H54 (cell line): ENCODE results near the gene CYP2A6.
"Not testable (repeated sequence)": the region's sequence is repeated elsewhere in the genome, so short reads cannot be mapped to it uniquely, and the experiment has no call there.

Experiments used
- DNase-seq: peaks from one replicate; pipeline ENCODE4 v3.0.0; 2011; ENCODE audit warnings: low spot score, mixed read lengths; ENCODE audit not compliant: insufficient read length
- FAIRE-seq: peaks from 3 replicates; lab custom pipeline; 2011; peaks lifted over from hg19 to GRCh38; lab: Jason Lieb, UNC
- POLR2A ChIP-seq: IDR thresholded peaks from 2 replicates; pipeline ENCODE4 v1.6.1; 2011; ENCODE audit warnings: low read depth, mild to moderate bottlenecking, low read length

Gene CYP2A6, protein sequence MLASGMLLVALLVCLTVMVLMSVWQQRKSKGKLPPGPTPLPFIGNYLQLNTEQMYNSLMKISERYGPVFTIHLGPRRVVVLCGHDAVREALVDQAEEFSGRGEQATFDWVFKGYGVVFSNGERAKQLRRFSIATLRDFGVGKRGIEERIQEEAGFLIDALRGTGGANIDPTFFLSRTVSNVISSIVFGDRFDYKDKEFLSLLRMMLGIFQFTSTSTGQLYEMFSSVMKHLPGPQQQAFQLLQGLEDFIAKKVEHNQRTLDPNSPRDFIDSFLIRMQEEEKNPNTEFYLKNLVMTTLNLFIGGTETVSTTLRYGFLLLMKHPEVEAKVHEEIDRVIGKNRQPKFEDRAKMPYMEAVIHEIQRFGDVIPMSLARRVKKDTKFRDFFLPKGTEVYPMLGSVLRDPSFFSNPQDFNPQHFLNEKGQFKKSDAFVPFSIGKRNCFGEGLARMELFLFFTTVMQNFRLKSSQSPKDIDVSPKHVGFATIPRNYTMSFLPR

DNA sequence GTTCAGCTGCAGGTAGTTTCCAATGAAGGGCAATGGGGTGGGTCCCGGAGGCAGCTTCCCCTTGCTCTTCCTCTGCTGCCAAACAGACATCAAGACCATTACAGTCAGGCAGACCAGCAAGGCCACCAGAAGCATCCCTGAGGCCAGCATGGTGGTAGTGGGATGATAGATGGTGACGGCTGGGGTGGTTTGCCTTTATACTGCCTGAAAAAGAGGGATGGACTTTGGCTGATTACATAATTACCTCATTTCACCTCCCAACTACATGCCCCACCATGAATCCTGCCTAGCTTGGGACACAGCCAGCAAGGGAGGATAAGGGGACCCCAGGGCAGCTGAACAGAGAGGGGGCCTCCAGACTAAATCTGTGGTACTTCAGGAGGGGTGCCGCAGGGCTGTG is at the start of gene CYP2A6:
TSS of gene CYP2A6 (minus strand) at position 171 of the 400 bp plus-strand sequence. CDS start at position 150, 21 bp downstream.
- FAIRE-seq = not testable (repeated sequence)

DNA sequence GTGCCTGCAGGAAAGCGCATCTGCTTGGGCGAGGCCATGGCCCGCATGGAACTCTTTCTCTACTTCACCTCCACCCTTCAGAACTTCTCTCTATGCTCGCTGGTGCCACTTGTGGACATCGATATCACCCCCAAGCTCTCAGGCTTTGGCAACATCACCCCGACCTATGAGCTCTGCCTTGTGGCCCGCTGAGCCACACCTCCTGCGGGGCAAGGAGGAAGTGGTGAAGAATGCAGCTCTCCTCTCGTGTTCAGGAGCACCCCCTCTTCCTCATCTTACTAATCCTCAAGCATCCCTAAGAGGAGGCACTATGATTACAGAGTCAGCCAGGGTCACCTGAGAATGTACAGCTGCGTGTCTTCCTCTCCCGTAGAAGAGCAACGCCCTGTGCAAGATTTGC is 49.7 kb upstream of the CYP2A6 start:
- not testable (repeated sequence) for FAIRE-seq, DNase-seq

More for the DNA sequence above, at the start of gene CYP2A6:
- DNase-seq = not testable (repeated sequence)

DNA sequence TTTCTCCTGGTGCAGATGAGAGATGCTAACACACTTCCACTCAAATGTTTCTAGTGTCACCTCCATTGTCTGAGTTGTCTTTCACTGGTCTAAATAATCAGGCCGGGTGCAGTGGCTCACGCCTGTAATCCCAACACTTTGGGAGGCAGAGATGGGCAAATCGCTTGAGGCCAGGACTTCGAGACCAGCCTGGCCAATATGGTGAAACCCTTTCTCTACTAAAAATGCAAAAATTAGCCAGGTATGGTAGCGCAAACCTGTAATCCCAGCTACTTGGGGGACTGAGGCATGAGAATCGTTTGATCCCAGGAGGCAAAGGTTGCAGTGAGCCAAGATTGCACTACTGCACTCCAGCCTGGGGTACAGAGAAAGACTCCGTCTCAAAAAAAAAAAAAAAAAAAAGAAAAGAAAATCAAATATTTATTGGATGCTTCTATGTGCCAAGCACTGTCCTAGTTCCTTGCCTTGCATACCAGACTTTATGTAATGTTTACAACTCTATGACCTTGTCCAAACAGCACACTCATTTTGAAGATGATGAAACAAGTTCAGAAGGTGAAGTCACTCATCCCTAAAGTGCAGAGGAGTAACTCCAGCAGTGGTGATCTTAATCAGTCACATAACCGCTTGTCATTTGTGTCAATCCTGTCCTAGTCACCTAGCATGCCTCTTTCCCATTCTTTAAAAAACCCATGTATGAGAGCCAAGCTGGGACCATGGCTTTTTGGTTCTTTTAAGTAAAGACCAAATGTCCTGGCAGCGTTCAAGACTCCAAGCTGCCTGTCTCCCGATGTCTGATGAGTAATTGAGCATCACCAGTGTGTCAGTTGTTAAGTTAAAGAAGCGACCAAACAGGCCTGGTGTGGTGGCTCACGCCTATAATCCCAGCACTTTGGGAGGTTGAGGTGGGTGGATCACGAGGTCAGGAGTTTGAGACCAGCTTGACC is 46.9 kb upstream of the CYP2A6 start:
- not testable (repeated sequence) for DNase-seq, FAIRE-seq

DNA sequence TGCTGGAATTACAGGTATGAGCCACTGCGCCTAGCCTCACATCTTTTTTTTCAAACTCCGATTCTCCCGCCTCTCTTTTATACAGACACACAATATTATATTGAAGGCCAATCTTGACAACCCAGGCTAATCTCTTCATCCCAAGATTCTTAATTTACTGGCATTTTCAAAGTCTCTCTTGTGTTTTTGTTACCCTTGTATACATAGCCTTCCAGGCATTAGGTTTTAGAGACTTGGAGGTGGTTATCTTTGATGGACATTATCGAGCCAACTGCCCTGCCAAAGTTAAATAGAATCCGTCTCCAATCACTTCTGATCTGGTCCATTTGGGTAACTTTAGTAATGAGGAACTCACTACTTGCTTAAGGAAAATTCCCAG is 46.2 kb upstream of the CYP2A6 start:
- no peak for TF ChIP-seq POLR2A
- FAIRE-seq (no peak), DNase-seq (no peak)

DNA sequence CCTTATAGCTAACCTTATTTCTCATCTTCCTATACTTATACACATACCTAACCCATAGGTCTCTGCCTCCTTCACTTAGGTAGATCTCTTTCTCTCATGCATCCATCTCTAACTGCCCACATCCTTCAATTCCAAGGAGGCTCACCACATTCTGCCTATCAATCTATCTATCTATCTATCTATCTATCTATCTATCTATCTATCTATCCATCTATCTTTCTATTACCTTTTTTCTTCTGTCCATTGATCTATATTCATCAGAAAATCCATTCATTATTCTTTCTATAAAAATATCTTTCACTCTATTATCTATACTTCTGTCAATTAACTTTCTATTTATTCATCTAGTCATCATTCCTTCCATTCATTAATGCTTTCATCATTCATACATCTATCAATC is 42.9 kb upstream of the CYP2A6 start:
- no peak for TF ChIP-seq POLR2A
- no peak for FAIRE-seq
- DNase-seq = no peak

DNA sequence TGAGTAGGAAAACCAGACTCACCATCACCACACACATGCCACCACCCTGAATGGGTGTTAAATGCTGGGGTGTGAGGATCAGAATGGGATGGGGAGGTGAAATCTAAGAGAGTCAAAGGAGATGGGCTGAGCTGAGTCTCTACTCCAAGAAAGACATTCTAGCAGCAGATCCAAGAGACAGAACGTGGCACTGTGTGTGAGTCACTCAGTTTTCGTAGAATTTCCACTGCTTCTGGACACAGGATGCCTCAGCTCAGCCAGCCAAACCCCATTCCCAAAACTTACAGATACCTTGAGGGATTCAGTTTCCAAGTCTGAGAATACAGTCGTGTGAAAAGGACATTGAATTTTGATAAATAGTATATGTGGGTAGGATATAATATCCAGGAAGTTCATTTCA is 39.1 kb upstream of the CYP2A6 start:
- no peak for FAIRE-seq
- TF ChIP-seq POLR2A = no peak
- no peak for DNase-seq

DNA sequence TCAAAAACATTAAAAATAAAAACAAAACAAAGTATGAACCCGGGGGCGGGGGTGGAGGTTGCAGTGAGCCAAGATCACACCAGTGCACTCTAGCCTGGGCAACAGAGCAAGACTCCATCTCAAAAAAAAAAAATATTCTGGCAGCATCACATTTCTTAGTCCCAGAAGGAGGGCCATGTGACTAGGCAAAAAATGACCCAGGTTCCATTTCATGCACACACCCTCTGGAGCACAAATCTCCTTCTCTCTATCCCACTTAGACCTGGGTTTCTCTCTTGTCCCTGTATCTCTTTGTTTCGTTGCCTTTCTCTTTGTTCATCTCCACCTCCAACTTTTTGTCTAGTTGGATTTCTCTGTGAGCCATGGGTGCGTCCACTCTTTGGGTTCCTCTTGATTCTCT is 37.9 kb upstream of the CYP2A6 start:
- no peak for TF ChIP-seq POLR2A
- DNase-seq (no peak), FAIRE-seq (no peak)

DNA sequence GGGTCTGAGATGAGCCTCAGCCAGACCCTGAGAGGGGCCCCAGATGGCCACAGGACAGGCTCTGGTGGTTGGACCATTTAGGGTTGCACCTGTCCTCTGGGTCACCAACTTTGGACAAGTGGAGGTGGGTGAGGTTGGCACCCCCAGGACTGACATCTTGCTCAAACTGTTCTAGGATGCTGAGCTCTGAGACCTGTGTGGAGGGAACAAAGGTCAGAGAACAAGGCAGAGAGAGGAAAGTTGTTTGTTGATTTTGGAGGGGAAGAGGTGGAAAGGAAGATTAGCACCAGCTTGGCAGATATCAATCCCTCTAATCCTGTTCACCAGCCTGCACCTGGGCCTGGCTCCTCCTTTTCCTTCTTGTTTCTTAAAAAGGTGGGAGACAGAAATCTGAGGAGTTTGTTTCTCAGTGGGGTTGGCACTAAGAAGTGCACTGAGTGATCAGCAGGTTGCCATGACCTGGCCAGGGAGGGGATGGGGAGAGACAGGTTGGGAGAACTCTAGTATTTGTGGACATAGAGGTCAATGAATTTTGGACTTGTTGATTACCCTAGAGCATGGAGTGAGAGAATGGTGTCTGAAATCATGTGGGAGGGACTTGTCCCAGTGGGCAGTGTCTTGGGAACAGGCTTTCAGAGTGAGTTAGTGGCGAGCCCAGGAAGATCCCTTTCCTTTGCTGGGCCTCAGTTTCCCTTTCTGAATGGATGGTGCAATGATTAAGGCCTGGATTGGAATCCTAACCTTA is 34.1 kb upstream of the CYP2A6 start:
- not testable (repeated sequence) for FAIRE-seq, DNase-seq

DNA sequence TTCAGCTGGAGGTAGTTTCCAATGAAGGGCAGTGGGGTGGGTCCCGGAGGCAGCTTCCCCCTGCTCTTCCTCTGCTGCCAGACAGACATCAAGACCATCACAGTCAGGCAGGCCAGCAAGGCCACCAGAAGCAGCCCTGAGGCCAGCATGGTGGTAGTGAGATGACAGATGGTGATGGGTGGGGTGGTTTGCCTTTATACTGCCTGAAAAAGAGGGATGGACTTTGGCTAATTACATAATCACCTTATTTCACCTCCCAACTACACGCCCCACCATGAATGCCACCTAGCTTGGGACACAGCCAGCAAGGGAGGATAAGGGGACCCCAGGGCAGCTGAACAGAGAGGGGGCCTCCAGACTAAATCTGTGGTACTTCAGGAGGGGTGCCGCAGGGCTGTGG is 31.8 kb upstream of the CYP2A6 start, which contains the start of gene CYP2A7:
TSS of gene CYP2A7 (minus strand) at position 170 of the 400 bp plus-strand sequence. CDS start at position 149, 21 bp downstream.
- not testable (repeated sequence) for DNase-seq, FAIRE-seq

DNA sequence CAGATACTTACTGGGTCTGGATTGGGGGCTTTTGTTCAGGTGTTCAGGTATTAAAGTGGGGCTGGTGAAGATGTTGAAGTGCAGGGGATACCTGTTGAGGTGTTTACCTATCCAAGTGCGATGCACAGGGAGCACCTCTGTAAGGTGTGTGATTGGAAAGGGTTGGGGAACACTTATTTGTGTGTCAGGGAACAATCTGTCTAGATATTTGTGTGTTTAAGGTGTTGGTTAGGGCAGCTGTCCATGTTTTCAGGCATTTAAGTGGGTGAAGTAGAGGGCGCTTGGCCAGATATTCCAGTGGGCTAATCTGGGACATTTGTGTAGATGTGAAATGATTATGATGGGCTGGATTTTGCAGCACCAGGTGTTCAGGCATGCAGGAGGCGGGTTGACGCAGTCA is 29.1 kb upstream of the CYP2A6 start:
- FAIRE-seq, DNase-seq: not testable (repeated sequence)

DNA sequence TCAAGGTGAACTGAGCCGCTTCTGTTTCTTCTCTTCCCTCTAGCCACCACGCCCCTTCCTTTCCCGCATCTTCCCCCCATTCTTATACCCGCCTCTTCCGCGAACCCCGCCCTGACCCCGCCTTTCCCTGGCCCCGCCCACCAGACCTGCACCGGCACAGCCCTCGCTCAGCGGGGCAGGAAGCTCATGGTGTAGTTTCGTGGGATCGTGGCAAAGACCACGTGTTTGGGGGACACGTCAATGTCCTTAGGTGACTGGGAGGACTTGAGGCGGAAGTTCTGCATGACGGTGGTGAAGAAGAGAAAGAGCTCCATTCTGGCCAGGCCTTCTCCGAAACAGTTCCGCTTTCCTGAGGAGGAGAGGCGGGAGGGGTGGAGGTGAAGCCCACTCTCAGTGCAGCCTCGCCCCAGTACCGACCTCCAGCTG is 25.3 kb upstream of the CYP2A6 start:
- not testable (repeated sequence) for FAIRE-seq, DNase-seq

DNA sequence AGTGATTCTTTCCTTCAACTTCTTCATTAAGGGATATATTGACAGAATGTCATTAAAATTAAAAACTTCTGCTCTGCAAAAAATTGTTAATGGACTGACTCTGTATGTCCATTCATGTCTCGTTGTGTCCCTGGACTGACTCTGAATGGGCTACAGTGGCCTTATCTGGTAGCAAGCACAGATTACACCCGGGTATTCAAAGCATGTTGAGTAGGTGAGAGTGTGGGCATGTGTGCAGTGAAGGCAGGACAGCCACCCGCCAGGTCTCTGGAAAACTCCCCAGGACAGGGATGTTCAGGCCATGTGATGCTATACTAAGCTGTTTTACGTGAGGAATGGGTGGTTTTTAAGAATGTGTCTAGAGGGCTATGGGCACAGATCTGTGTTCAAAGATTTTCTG is 24.6 kb upstream of the CYP2A6 start:
- DNase-seq, FAIRE-seq: not testable (repeated sequence)

DNA sequence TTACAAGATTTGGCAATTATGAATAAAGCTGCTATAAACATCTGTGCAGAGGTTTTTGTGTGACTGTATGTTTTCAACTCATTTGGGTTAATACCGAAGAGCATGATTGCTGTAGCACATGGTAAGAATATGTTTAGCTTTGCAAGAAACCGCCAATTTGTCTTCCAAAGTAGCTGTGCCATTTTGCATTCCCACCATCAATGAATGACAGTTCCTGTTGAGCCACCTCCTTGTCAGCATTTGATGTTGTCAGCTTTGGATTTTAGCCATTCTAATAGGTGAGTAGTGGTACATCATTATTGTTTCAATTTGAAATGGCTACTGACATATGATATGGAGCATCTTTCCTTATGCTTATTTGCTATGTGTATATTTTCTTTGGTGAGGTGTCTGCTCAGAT is 23.6 kb upstream of the CYP2A6 start:
- DNase-seq, FAIRE-seq: not testable (repeated sequence)

DNA sequence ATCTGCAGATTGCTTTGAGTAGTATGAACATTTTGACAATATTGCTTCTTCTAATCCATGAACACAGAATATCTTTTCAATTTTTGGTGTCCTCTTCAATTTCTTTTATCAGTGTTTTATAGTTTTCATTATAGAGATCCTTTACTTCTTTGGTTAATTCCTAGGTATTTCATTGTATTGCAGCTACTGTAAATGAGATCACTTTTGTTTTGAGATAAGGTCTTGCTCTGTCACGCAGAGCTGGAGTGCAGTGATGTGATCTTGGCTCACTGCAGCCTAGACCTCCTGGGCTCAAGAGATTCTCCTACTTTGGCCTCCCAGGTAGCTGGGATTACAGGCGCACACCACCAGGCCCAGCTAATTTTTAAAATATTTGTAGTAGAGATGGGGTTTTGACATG is 22.0 kb upstream of the CYP2A6 start:
- no peak for DNase-seq
- no peak for TF ChIP-seq POLR2A
- no peak for FAIRE-seq
